ENCODE data around the gene TTC39A.

The TTC39A gene

DNA sequence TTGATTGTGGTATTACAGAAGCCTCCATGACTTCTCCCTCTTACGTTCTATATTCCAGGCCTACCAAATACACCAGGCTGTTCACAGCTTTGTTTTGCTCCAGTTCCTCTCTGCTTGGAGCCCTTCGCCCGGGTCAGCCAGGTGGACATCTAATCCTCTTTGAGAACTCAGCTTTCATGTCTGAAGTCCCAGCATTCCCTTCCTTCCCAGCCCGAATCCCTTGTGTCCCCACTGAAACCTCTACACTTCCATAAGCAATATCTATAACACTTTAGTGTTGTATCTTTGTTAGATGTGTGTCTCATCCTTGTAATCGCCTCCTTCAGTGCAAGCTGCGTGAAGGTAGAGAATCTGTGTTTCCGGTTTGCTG is 92.3 kb downstream of the TTC39A start:
- H3K9me3 Mint-ChIP-seq: no peaks in the 10 kb centered on the region
- H3K27ac Mint-ChIP-seq: no peak overlapping the region
- H3K4me1 Mint-ChIP-seq: peaks cover 41% of the 10 kb centered on the region
- H3K4me3 Mint-ChIP-seq: no peak overlapping the region
- H3K36me3 Mint-ChIP-seq (ENCODE audit: low read depth): peaks cover under 1% of the 10 kb centered on the region
- TF ChIP-seq, protein P1, sequence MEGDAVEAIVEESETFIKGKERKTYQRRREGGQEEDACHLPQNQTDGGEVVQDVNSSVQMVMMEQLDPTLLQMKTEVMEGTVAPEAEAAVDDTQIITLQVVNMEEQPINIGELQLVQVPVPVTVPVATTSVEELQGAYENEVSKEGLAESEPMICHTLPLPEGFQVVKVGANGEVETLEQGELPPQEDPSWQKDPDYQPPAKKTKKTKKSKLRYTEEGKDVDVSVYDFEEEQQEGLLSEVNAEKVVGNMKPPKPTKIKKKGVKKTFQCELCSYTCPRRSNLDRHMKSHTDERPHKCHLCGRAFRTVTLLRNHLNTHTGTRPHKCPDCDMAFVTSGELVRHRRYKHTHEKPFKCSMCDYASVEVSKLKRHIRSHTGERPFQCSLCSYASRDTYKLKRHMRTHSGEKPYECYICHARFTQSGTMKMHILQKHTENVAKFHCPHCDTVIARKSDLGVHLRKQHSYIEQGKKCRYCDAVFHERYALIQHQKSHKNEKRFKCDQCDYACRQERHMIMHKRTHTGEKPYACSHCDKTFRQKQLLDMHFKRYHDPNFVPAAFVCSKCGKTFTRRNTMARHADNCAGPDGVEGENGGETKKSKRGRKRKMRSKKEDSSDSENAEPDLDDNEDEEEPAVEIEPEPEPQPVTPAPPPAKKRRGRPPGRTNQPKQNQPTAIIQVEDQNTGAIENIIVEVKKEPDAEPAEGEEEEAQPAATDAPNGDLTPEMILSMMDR (IDR thresholded peaks at IDR 0.05; ENCODE audit: unreplicated experiment in 3 of 3): no peak
- no peaks in the 10 kb centered on the region for H3K27me3 Mint-ChIP-seq (ENCODE audit: low read depth)

DNA sequence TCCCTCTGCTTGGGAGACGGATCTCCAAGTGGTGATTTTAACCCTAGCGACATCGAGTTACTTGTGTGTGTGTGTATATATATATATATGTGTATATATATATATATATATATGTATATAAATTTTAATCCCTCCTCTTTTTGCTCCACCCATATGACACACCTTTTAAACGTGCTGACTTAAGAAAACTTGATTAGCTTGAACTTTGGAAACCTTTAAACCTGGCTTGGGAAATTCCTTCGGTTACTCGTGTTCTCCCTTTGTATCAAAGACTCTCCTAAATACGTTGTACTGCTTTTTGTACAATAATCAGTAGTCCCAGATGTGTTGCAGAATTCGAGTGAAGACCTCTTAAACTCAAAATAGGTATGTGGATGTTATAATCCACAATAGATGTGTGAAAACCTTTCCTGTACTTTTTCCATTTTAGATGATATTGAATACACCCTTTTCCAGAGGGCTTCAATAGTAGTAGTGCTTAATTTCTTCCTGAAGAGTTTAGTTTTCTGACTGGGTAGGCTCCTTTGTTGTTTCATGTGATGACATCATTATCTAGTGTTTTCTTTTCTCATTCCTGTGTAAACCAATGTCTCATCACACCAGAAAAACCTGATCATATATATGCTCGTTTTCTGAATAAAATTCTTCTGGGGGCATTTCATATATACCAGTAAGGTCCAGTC is 92.9 kb downstream of the TTC39A start:
- no peaks in the 10 kb centered on the region for H3K27me3 Mint-ChIP-seq (ENCODE audit: low read depth)
- no peak overlapping the region for H3K27ac Mint-ChIP-seq
- H3K4me1 Mint-ChIP-seq: peaks cover 36% of the 10 kb centered on the region
- TF ChIP-seq, protein P1 (IDR thresholded peaks at IDR 0.05; ENCODE audit: unreplicated experiment in 3 of 3): no peak
- H3K9me3 Mint-ChIP-seq: no peaks in the 10 kb centered on the region
- no peaks in the 10 kb centered on the region for H3K36me3 Mint-ChIP-seq (ENCODE audit: low read depth)
- no peak overlapping the region for H3K4me3 Mint-ChIP-seq
